Neural progenitor cell (in vitro differentiated cells): Measurements from ENCODE around the gene CGA.

Experiments used
- EZH2 ChIP-seq: fragments of 200-600 bp; sonication (generic); IDR thresholded peaks from 2 replicates; pipeline ENCODE4 v1.6.1; 2017; ENCODE audit warnings: antibody characterized with exemption, mild to moderate bottlenecking, moderate library complexity
- TF ChIP-seq, protein P1 (sequence below): fragments of 200-600 bp; sonication (generic); IDR thresholded peaks from 2 replicates; pipeline ENCODE4 v1.5.1; 2017; ENCODE audit warnings: antibody characterized with exemption, mild to moderate bottlenecking

DNA sequence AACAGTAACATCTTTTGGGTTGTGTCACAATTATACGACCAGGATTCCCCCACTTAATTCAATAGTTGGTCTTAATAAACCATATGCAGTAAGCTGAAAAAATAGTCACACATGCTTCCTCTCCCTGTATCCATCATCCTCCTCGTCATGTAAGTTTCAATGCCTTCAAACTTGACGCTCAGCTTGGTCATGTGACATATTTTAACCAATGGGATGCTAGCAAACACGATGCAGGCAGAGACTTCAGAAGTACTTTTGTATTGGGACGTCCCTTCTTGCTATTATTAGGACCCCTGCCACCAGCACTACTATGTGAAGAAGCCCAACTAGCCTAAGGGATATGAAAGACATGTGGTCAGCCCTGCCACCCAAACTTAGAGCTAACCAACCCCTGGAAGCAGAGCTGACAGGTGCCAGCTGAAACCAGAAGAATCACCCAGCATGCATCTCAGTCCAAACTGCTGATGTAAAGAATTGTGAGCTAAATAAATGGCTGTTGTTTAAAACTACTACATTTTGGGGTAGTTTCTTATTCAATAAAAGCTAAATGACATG lies 49.3 kb downstream of the CGA start:
- TF ChIP-seq, protein P1, sequence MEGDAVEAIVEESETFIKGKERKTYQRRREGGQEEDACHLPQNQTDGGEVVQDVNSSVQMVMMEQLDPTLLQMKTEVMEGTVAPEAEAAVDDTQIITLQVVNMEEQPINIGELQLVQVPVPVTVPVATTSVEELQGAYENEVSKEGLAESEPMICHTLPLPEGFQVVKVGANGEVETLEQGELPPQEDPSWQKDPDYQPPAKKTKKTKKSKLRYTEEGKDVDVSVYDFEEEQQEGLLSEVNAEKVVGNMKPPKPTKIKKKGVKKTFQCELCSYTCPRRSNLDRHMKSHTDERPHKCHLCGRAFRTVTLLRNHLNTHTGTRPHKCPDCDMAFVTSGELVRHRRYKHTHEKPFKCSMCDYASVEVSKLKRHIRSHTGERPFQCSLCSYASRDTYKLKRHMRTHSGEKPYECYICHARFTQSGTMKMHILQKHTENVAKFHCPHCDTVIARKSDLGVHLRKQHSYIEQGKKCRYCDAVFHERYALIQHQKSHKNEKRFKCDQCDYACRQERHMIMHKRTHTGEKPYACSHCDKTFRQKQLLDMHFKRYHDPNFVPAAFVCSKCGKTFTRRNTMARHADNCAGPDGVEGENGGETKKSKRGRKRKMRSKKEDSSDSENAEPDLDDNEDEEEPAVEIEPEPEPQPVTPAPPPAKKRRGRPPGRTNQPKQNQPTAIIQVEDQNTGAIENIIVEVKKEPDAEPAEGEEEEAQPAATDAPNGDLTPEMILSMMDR = no peak
- TF ChIP-seq EZH2 = no peak
